RWPE1 (cell line): Measurements from ENCODE around the gene MYH13.

ENCODE experiments used
- CTCF ChIA-PET: fragments of 350-600 bp; sonication (Branson Sonifier 250); formaldehyde crosslinking; extraction: SDS; loops from one replicate; lab custom pipeline; 2021; lab: Yijun Ruan, JAX
- POLR2A ChIA-PET: fragments of 400-600 bp; formaldehyde crosslinking; extraction: SDS; loops from one replicate; lab custom pipeline; 2020; ENCODE audit warnings: antibody characterized with exemption; ENCODE audit not compliant: low non-redundant PET; lab: Yijun Ruan, JAX
- DNase-seq: peaks from one replicate; pipeline ENCODE4 v3.0.0; 2012; ENCODE audit warnings: low spot score
- H3K27ac ChIP-seq: fragments of 450-650 bp; 2 replicates; pipeline ENCODE4 v1.5.1; 2017
- CTCF ChIP-seq: fragments of 450-650 bp; conservative IDR thresholded peaks from 2 replicates; pipeline ENCODE4 v1.5.1; 2017; ENCODE audit warnings: low read depth, mild to moderate bottlenecking

The MYH13 gene

GRCh38 chr17:10275418-10275817, 97.4 kb downstream of the MYH13 start:
- no peak for DNase-seq
- ChIA-PET POLR2A (no interaction called here), CTCF (no interaction called here)
- no peak overlapping the region for H3K27ac ChIP-seq
- no peak for TF ChIP-seq CTCF

GRCh38 chr17:10271106-10271562, 101.7 kb downstream of the MYH13 start:
- DNase-seq: no peak
- no peak overlapping the region for H3K27ac ChIP-seq
- CTCF ChIA-PET: interaction anchor here (0.6 to 0.7 kb wide), 3 partner anchors 107 to 321 kb away, joined by 3 to 5 read pairs (median 5); no protein-coding TSS in a partner anchor
- POLR2A ChIA-PET: no interaction called here
- TF ChIP-seq CTCF: no peak

- H3K27ac ChIP-seq: no peak overlapping the region
- ChIA-PET CTCF (no interaction called here), POLR2A (no interaction called here)
- no peak for TF ChIP-seq CTCF
- DNase-seq: no peak
Measured at GRCh38 chr17:10270258-10270657, 102.5 kb downstream of the MYH13 start.

- TF ChIP-seq CTCF: no peak
- CTCF ChIA-PET: no interaction called here
- H3K27ac ChIP-seq: no peak overlapping the region
- DNase-seq: no peak
- POLR2A ChIA-PET: no interaction called here
Measured at GRCh38 chr17:10268005-10268404, 104.8 kb downstream of the MYH13 start.

- no peak overlapping the region for H3K27ac ChIP-seq
- ChIA-PET POLR2A (no interaction called here), CTCF (no interaction called here)
- no peak for DNase-seq
- TF ChIP-seq CTCF: no peak
Measured at GRCh38 chr17:10266296-10266876, 106.4 kb downstream of the MYH13 start.

- no peak for DNase-seq
- no peak overlapping the region for H3K27ac ChIP-seq
- TF ChIP-seq CTCF: no peak
- POLR2A ChIA-PET: no interaction called here
- CTCF ChIA-PET: no interaction called here
Measured at GRCh38 chr17:10265100-10265810, 107.6 kb downstream of the MYH13 start.
